Astrocyte (in vitro differentiated cells and primary cell): ENCODE data around the gene SNX32. TPM values are rescaled to one million over a fixed set of nuclear protein-coding genes. Genes with fewer than 3 reads are reported as not detected.

ENCODE experiments used
- DNase-seq: peaks from one replicate; pipeline ENCODE4 v3.0.0-alpha.2; 2010; ENCODE audit warnings: low read depth
- FAIRE-seq: peaks from 2 replicates; lab custom pipeline; 2011; peaks lifted over from hg19 to GRCh38; lab: Jason Lieb, UNC
- H2AFZ ChIP-seq: 2 replicates; pipeline ENCODE4 v1.6.0; 2012; ENCODE audit warnings: low read depth, low read length, inconsistent platforms
- H3K27ac ChIP-seq: 2 replicates; pipeline ENCODE4 v1.5.1; 2011; ENCODE audit warnings: low read depth, low read length, inconsistent platforms
- H3K27me3 ChIP-seq: 2 replicates; pipeline ENCODE4 v1.6.0; 2011; ENCODE audit warnings: low read length, inconsistent platforms; ENCODE audit not compliant: insufficient read depth
- H3K36me3 ChIP-seq: 2 replicates; pipeline ENCODE4 v1.5.1; 2011; ENCODE audit warnings: low read length, inconsistent platforms; ENCODE audit not compliant: insufficient read depth
- H3K4me1 ChIP-seq: 2 replicates; pipeline ENCODE4 v1.5.1; 2011; ENCODE audit warnings: low read length, inconsistent platforms; ENCODE audit not compliant: insufficient read depth
- H3K4me2 ChIP-seq: 2 replicates; pipeline ENCODE4 v1.6.0; 2012; ENCODE audit warnings: low read length, inconsistent platforms
- H3K4me3 ChIP-seq: 2 replicates; pipeline ENCODE4 v1.5.1; 2011; ENCODE audit warnings: low read depth, mild to moderate bottlenecking, low read length, inconsistent platforms; ENCODE audit not compliant: insufficient read depth
- H3K79me2 ChIP-seq: 2 replicates; pipeline ENCODE4 v1.6.0; 2012; ENCODE audit warnings: mild to moderate bottlenecking, low read length, inconsistent platforms; ENCODE audit not compliant: insufficient read depth
- H3K9ac ChIP-seq: 2 replicates; pipeline ENCODE4 v1.6.0; 2012; ENCODE audit warnings: mild to moderate bottlenecking, low read length, inconsistent platforms
- H3K9me3 ChIP-seq: 2 replicates; pipeline ENCODE4 v1.5.1; 2012; ENCODE audit warnings: low read depth, mild to moderate bottlenecking, low read length, inconsistent platforms; ENCODE audit not compliant: insufficient read depth
- H4K20me1 ChIP-seq: 2 replicates; pipeline ENCODE4 v1.6.0; 2012; ENCODE audit warnings: low read length, inconsistent platforms; ENCODE audit not compliant: insufficient read depth
- H3K27ac Mint-ChIP-seq: one replicate; pipeline ENCODE4 v1.8.0; 2021; ENCODE audit warnings: mild to moderate bottlenecking, mixed read lengths; ENCODE audit not compliant: unreplicated experiment
- H3K27me3 Mint-ChIP-seq: one replicate; pipeline ENCODE4 v1.8.0; 2021; ENCODE audit warnings: low read depth, mixed read lengths; ENCODE audit not compliant: unreplicated experiment
- H3K36me3 Mint-ChIP-seq: one replicate; pipeline ENCODE4 v1.8.0; 2021; ENCODE audit warnings: low read depth, mixed read lengths; ENCODE audit not compliant: unreplicated experiment
- H3K4me1 Mint-ChIP-seq: one replicate; pipeline ENCODE4 v1.8.0; 2021; ENCODE audit warnings: low read depth, mixed read lengths; ENCODE audit not compliant: unreplicated experiment
- H3K4me3 Mint-ChIP-seq: one replicate; pipeline ENCODE4 v1.8.0; 2021; ENCODE audit warnings: mild to moderate bottlenecking, moderate library complexity, mixed read lengths; ENCODE audit not compliant: unreplicated experiment
- H3K9me3 Mint-ChIP-seq: one replicate; pipeline ENCODE4 v1.8.0; 2021; ENCODE audit warnings: mild to moderate bottlenecking, mixed read lengths; ENCODE audit not compliant: unreplicated experiment
- EZH2 ChIP-seq: IDR thresholded peaks from 2 replicates; pipeline ENCODE4 v1.6.1; 2012; ENCODE audit warnings: mild to moderate bottlenecking, low read length, inconsistent platforms; ENCODE audit not compliant: insufficient read depth
- total RNA-seq: library from RNA; stranded (reverse); gene quantifications from 2 replicates; pipeline ENCODE4 v1.2.1, GENCODE V29; 2021
- TF ChIP-seq, protein P1 (sequence below): IDR thresholded peaks from 2 replicates; pipeline ENCODE4 v1.5.1; 2011; ENCODE audit warnings: low read depth, mild to moderate bottlenecking, inconsistent platforms, low read length, moderate library complexity; ENCODE audit not compliant: insufficient read depth

Gene SNX32
- total RNA-seq, 1 donor from 2014 or later, result 1.2 TPM

GRCh38 chr11:65886826-65887722 is 53.3 kb downstream of the SNX32 start:
- peak overlapping the region; percentile 85 for H3K27ac ChIP-seq

GRCh38 chr11:65887723-65888162 is 54.0 kb downstream of the SNX32 start:
- H2AFZ ChIP-seq, result peak overlapping the region; percentile 95
- H3K4me3 Mint-ChIP-seq, result peak overlapping the region; percentile 97
- FAIRE-seq, result no peak

More at GRCh38 chr11:65886826-65887722, 53.3 kb downstream of the SNX32 start:
- peak overlapping the region; percentile 87 for H3K9ac ChIP-seq
- H3K9me3 ChIP-seq, result no peaks in the 10 kb centered on the region
- DNase-seq, result no peak
- H2AFZ ChIP-seq, result no peak overlapping the region
- H3K36me3 Mint-ChIP-seq, result peaks cover 12% of the 10 kb centered on the region
- FAIRE-seq, result no peak
- peaks cover 45% of the 10 kb centered on the region for H3K79me2 ChIP-seq
- H3K27me3 ChIP-seq, result no peaks in the 10 kb centered on the region
- no peaks in the 10 kb centered on the region for H3K9me3 Mint-ChIP-seq
- peak overlapping the region; percentile 97 for H3K4me3 Mint-ChIP-seq
- peaks cover 14% of the 10 kb centered on the region for H3K36me3 ChIP-seq
- peaks cover 48% of the 10 kb centered on the region for H3K4me1 ChIP-seq
- peaks cover 22% of the 10 kb centered on the region for H3K4me1 Mint-ChIP-seq
- no peaks in the 10 kb centered on the region for H3K27me3 Mint-ChIP-seq
- TF ChIP-seq, protein P1, sequence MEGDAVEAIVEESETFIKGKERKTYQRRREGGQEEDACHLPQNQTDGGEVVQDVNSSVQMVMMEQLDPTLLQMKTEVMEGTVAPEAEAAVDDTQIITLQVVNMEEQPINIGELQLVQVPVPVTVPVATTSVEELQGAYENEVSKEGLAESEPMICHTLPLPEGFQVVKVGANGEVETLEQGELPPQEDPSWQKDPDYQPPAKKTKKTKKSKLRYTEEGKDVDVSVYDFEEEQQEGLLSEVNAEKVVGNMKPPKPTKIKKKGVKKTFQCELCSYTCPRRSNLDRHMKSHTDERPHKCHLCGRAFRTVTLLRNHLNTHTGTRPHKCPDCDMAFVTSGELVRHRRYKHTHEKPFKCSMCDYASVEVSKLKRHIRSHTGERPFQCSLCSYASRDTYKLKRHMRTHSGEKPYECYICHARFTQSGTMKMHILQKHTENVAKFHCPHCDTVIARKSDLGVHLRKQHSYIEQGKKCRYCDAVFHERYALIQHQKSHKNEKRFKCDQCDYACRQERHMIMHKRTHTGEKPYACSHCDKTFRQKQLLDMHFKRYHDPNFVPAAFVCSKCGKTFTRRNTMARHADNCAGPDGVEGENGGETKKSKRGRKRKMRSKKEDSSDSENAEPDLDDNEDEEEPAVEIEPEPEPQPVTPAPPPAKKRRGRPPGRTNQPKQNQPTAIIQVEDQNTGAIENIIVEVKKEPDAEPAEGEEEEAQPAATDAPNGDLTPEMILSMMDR, result no peak
- no peak for TF ChIP-seq EZH2
- peak overlapping the region; percentile 99 for H3K4me2 ChIP-seq
- H3K4me3 ChIP-seq, result peak overlapping the region; percentile 87
- peaks cover 56% of the 10 kb centered on the region for H4K20me1 ChIP-seq
- peak overlapping the region; percentile 22 for H3K27ac Mint-ChIP-seq

More at GRCh38 chr11:65887723-65888162, 54.0 kb downstream of the SNX32 start:
- Histone ChIP-seq H3K4me2 (peak overlapping the region; percentile 99), H3K79me2 (peaks cover 52% of the 10 kb centered on the region), H3K4me1 (peaks cover 55% of the 10 kb centered on the region), H3K27ac (peak overlapping the region; percentile 85), H4K20me1 (peaks cover 61% of the 10 kb centered on the region), H3K36me3 (peaks cover 17% of the 10 kb centered on the region), H3K9ac (peak overlapping the region; percentile 87), H3K4me3 (peak overlapping the region; percentile 87), H3K27me3 (no peaks in the 10 kb centered on the region), H3K9me3 (no peaks in the 10 kb centered on the region)
- Mint-ChIP-seq H3K9me3 (no peaks in the 10 kb centered on the region), H3K36me3 (peaks cover 15% of the 10 kb centered on the region), H3K27ac (peak overlapping the region; percentile 69), H3K27me3 (no peaks in the 10 kb centered on the region), H3K4me1 (peaks cover 28% of the 10 kb centered on the region)
- TF ChIP-seq, protein P1, result no peak
- TF ChIP-seq EZH2, result no peak
- no peak for DNase-seq
